IPS DF 4.7 (cell line): ENCODE results near the gene FES.

Experiments used
- DNase-seq: peaks from one replicate; pipeline ENCODE4 v3.0.0-alpha.2; 2013; ENCODE audit warnings: low spot score; ENCODE audit errors: extremely low read depth

The FES gene

DNA sequence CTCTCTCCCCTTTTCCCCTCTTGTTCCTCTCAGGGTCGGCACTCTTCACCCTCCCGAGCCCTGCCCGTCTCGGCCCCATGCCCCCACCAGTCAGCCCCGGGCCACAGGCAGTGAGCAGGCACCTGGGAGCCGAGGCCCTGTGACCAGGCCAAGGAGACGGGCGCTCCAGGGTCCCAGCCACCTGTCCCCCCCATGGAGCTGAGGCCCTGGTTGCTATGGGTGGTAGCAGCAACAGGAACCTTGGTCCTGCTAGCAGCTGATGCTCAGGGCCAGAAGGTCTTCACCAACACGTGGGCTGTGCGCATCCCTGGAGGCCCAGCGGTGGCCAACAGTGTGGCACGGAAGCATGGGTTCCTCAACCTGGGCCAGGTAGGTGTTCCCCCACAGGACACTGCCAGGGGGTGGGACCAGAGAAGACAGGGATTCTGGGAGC lies 8.7 kb upstream of the FES start:
- DNase-seq = no peak

GRCh38 chr15:90876046-90876445 lies 8.3 kb upstream of the FES start:
- DNase-seq = no peak

DNA sequence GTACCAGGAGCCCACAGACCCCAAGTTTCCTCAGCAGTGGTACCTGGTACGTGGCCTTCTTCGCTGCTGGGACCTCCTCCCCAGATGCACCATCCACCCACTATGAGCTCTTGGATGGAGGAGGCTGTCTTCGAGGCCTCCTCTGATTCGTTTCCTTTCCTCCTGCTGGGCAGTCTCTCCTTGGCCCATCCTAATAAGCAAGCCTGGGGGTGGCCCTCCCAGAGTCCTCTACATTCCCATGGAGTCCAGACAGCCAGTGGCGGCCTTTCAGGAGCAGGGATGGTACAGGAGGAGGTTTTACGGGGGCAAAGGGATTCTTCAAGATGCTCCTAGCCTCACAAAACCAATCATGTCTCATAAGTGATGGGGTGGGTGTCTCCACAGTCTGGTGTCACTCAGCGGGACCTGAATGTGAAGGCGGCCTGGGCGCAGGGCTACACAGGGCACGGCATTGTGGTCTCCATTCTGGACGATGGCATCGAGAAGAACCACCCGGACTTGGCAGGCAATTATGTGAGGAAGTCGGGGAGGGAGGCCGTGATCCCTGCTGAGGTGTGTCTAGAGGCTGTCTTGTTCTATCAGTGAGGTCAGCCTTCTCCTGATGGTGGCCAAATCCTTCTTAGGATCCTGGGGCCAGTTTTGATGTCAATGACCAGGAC lies 7.7 kb upstream of the FES start:
- DNase-seq = no peak

- DNase-seq = no peak
Observed at GRCh38 chr15:90877315-90877714, 7.0 kb upstream of the FES start.

GRCh38 chr15:90877996-90878395 lies 6.3 kb upstream of the FES start:
- no peak for DNase-seq

DNA sequence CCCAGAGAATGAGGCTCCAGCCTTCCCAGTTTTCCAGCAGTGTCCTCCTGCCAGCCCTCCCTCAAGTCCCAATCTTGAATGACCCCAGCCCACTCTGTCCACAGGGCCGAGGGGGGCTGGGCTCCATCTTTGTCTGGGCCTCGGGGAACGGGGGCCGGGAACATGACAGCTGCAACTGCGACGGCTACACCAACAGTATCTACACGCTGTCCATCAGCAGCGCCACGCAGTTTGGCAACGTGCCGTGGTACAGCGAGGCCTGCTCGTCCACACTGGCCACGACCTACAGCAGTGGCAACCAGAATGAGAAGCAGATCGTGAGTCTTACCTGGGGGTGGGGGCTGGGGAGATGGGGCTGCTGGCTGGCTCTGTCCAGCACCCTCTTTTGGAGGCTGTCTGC lies 5.6 kb upstream of the FES start:
- DNase-seq = no peak

DNA sequence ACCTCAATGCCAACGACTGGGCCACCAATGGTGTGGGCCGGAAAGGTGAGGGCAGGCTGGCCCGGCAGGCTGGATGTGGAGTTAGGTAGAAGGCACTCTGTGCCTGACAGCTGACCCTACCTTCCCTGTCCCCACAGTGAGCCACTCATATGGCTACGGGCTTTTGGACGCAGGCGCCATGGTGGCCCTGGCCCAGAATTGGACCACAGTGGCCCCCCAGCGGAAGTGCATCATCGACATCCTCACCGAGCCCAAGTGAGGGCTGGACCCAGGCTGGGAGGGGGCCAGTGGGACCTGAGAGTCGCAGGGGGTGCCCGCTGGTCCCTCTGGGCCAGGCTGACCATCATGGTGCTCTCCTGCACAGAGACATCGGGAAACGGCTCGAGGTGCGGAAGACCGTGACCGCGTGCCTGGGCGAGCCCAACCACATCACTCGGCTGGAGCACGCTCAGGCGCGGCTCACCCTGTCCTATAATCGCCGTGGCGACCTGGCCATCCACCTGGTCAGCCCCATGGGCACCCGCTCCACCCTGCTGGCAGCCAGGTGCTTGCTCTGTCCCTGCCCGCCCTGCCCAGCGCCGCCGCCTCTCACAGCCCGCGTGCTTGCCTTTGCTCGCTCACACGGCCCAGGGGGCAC lies 4.5 kb upstream of the FES start:
- no peak for DNase-seq

DNA sequence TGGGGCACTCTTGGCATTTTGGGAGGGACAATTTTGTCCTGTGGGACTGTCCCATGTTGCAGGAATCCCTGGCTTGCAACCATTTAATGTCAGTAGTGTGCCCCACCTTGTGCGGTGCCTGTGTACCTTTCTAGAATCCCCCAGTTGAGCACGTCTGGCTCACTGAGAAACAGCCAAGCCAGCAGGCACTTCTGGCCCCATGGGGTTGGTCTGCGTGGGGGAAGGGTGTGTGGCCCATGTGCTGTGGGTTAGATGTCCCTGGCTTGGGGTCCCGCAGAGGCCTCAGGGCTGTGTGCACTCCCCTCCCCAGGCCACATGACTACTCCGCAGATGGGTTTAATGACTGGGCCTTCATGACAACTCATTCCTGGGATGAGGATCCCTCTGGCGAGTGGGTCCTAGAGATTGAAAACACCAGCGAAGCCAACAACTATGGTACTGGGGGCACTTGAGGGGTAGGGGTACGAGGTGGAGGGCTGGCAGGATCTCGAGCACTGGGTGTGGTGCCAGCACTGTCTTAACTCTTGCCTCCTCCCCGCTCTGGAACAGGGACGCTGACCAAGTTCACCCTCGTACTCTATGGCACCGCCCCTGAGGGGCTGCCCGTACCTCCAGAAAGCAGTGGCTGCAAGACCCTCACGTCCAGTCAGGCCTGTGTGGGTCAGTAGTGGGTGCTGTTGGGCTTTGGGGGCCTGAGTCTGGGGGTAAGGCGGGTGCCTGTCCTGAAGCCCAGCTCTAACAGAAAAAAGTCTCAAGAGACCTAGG lies 3.7 kb upstream of the FES start:
- no peak for DNase-seq

DNA sequence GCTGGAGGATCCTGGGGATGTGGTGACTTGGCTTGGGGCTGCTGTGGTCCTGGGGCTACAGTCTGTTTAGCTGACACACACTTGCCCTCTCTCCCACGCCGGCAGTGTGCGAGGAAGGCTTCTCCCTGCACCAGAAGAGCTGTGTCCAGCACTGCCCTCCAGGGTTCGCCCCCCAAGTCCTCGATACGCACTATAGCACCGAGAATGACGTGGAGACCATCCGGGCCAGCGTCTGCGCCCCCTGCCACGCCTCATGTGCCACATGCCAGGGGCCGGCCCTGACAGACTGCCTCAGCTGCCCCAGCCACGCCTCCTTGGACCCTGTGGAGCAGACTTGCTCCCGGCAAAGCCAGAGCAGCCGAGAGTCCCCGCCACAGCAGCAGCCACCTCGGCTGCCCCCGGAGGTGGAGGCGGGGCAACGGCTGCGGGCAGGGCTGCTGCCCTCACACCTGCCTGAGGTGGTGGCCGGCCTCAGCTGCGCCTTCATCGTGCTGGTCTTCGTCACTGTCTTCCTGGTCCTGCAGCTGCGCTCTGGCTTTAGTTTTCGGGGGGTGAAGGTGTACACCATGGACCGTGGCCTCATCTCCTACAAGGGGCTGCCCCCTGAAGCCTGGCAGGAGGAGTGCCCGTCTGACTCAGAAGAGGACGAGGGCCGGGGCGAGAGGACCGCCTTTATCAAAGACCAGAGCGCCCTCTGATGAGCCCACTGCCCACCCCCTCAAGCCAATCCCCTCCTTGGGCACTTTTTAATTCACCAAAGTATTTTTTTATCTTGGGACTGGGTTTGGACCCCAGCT lies 2.9 kb upstream of the FES start:
- DNase-seq = no peak

- no peak for DNase-seq
Observed at GRCh38 chr15:90881978-90882721, 2.2 kb upstream of the FES start.

DNA sequence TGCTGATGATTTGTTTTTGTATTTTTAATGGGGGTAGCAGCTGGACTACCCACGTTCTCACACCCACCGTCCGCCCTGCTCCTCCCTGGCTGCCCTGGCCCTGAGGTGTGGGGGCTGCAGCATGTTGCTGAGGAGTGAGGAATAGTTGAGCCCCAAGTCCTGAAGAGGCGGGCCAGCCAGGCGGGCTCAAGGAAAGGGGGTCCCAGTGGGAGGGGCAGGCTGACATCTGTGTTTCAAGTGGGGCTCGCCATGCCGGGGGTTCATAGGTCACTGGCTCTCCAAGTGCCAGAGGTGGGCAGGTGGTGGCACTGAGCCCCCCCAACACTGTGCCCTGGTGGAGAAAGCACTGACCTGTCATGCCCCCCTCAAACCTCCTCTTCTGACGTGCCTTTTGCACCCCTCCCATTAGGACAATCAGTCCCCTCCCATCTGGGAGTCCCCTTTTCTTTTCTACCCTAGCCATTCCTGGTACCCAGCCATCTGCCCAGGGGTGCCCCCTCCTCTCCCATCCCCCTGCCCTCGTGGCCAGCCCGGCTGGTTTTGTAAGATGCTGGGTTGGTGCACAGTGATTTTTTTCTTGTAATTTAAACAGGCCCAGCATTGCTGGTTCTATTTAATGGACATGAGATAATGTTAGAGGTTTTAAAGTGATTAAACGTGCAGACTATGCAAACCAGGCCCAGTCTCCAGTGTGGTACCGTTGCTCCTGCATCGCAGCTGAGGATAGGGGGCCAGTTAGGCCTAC lies 1.4 kb upstream of the FES start:
- no peak for DNase-seq

DNA sequence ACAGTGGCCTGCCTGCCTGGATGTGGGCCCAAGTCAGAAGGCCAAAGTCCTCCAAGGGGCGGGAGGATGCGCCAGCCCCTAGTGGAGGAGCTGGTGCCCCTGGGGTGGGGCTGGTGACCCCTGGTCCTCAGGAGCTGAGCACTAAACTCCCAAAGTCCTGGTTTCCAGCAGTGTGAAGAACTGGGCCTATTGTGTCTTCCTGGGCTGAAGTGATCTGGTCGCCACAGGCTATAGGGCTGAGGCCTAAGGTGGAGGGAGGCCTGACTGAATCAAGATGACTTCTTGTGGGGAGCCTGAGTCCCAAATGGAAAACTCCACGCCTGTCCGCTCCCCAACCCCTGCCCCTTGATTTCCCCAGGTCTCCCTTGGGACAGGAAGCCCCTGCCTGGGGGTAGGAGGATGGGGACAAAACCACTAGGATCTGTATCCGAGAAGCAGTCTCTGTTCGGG lies 753 bp upstream of the FES start:
- DNase-seq = no peak

- no peak for DNase-seq
Observed at GRCh38 chr15:90884719-90885431, 571 bp downstream of the FES start.

GRCh38 chr15:90885432-90886290 lies 1.4 kb downstream of the FES start:
- DNase-seq = no peak

DNA sequence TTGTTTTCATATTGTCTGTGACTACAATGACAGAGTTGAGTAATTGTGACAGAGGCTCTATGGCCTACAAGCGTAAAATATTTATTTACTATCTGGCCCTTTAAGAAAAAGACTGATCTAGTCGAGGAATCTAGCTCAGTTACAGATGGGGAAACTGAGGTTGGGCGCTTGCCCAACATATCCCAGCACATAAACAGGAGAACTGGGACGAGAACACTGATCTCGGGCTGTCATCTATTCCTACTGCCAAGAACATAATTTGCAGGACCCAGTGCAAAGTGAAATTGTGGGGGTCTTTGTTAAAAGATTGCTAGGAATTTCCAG lies 1.9 kb downstream of the FES start:
- DNase-seq = no peak

- DNase-seq = no peak
Observed at GRCh38 chr15:90887037-90887481, 2.8 kb downstream of the FES start.

- no peak for DNase-seq
Observed at GRCh38 chr15:90889313-90889730, 5.0 kb downstream of the FES start.

DNA sequence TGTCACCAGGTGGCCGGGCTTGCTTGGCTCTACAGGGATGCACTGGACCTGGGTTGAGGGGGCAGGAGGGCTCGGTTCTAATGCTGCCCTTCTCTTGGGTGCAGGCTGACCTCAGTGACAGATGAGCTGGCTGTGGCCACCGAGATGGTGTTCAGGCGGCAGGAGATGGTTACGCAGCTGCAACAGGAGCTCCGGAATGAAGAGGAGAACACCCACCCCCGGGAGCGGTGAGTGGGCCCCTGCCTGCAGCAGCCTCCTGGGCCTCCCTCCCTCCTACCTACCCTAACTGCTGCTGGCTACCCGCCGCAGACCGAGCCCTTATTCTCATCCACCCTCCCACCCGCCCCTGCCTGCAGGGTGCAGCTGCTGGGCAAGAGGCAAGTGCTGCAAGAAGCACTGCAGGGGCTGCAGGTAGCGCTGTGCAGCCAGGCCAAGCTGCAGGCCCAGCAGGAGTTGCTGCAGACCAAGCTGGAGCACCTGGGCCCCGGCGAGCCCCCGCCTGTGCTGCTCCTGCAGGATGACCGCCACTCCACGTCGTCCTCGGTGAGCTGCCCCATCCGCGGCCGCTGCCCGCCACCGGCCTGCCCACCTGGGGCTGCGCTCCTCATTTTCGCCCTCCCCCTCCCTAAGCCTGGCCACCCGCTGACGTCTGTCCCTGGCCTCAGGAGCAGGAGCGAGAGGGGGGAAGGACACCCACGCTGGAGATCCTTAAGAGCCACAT lies 5.6 kb downstream of the FES start:
- DNase-seq = no peak
